Naive thymus-derived CD4-positive, alpha-beta T cell (primary cell): ENCODE data around the gene PDHA2. TPM values are rescaled to one million over a fixed set of nuclear protein-coding genes. Genes with fewer than 3 reads are reported as not detected.

Experiments
- ATAC-seq: fragments of 150-1000 bp; cut with Tn5 transposase; 2 replicates; pipeline ENCODE4 v1.10.0; 2021; ENCODE audit warnings: mild to moderate bottlenecking, moderate library complexity
- CTCF ChIA-PET: fragments of 350-600 bp; sonication (Branson Sonifier 250); formaldehyde crosslinking; loops from one replicate; lab custom pipeline; 2021; ENCODE audit warnings: antibody characterized with exemption; lab: Charles Lee
- POLR2A ChIA-PET: fragments of 350-600 bp; sonication (Branson Sonifier 250); formaldehyde crosslinking; loops from one replicate; lab custom pipeline; 2021; ENCODE audit warnings: antibody characterized with exemption, inconsistent platforms; lab: Charles Lee
- DNase-seq, 9 donors: peaks; one replicate each; pipeline versions ENCODE4 v3.0.0 to v3.0.0-alpha.2; 2020 to 2022; ENCODE audit warnings: mixed read lengths in 1 of 9
- H3K27ac ChIP-seq: one replicate; pipeline ENCODE4 v1.7.0; 2013; ENCODE audit warnings: mild to moderate bottlenecking, low read depth, low read length, moderate library complexity
- H3K27me3 ChIP-seq, 2 donors: one replicate each; pipeline ENCODE4 v1.7.0; 2013; ENCODE audit warnings: low read length in 2 of 2, mild to moderate bottlenecking in 2 of 2, moderate library complexity in 2 of 2; ENCODE audit not compliant: control insufficient read depth in 2 of 2, insufficient read depth in 2 of 2
- H3K36me3 ChIP-seq, 3 experiments: 1 replicate in 2 of 3; 2 replicates in 1 of 3; pipeline ENCODE4 v1.7.0; 2013; ENCODE audit warnings: low read length in 3 of 3, mild to moderate bottlenecking in 3 of 3, moderate library complexity in 1 of 3; ENCODE audit not compliant: insufficient read depth in 3 of 3, control insufficient read depth in 2 of 3
- H3K4me1 ChIP-seq, 2 donors: one replicate each; pipeline ENCODE4 v1.7.0; 2013; ENCODE audit warnings: low read length in 2 of 2, mild to moderate bottlenecking in 2 of 2, moderate library complexity in 1 of 2; ENCODE audit not compliant: control insufficient read depth in 2 of 2, insufficient read depth in 2 of 2
- H3K4me3 ChIP-seq: 2 replicates; pipeline ENCODE4 v1.7.0; 2013; ENCODE audit warnings: mild to moderate bottlenecking, low read length
- H3K9me3 ChIP-seq, 3 experiments: 1 replicate in 2 of 3; 2 replicates in 1 of 3; pipeline ENCODE4 v1.7.0; 2013; ENCODE audit warnings: low read length in 3 of 3; ENCODE audit not compliant: control insufficient read depth in 2 of 3
- H3K27ac Mint-ChIP-seq, 9 donors: one replicate each; pipeline ENCODE4 v1.8.0; 2020 to 2022; ENCODE audit warnings: mixed read lengths in 9 of 9, mild to moderate bottlenecking in 8 of 9, moderate library complexity in 5 of 9, inconsistent platforms in 2 of 9
- H3K27me3 Mint-ChIP-seq, 5 donors: one replicate each; pipeline ENCODE4 v1.8.0; 2021 to 2022; ENCODE audit warnings: mixed read lengths in 5 of 5, mild to moderate bottlenecking in 1 of 5
- H3K36me3 Mint-ChIP-seq, 5 donors: one replicate each; pipeline ENCODE4 v1.8.0; 2020 to 2022; ENCODE audit warnings: mixed read lengths in 5 of 5, mild to moderate bottlenecking in 3 of 5, inconsistent platforms in 1 of 5
- H3K4me1 Mint-ChIP-seq, 7 donors: one replicate each; pipeline ENCODE4 v1.8.0; 2020 to 2022; ENCODE audit warnings: mixed read lengths in 7 of 7, mild to moderate bottlenecking in 3 of 7, inconsistent platforms in 1 of 7
- H3K4me3 Mint-ChIP-seq, 10 donors: one replicate each; pipeline ENCODE4 v1.8.0; 2020 to 2022; ENCODE audit warnings: mild to moderate bottlenecking in 10 of 10, mixed read lengths in 10 of 10, moderate library complexity in 6 of 10, inconsistent platforms in 2 of 10
- H3K9me3 Mint-ChIP-seq, 11 donors: one replicate each; pipeline ENCODE4 v1.8.0; 2020 to 2022; ENCODE audit warnings: mixed read lengths in 11 of 11, mild to moderate bottlenecking in 4 of 11, inconsistent platforms in 1 of 11, moderate library complexity in 1 of 11
- intact Hi-C, 2 donors: fragments of 100-400 bp; cut with micrococcal nuclease; formaldehyde crosslinking; loops; one replicate each; pipeline ENCODE4 v1.15.1; 2023
- polyA plus RNA-seq, 2 donors: library from polyadenylated mRNA; unstranded; fragments of 300-500 nt; fragmentation: Illumina TruSeq; gene quantifications; one replicate each; pipeline ENCODE4 v1.2.3, GENCODE V29; 2021
- total RNA-seq, 6 experiments: library from RNA in 5 of 6; stranded (reverse) in 5 of 6; gene quantifications; 1 replicate in 5 of 6; 2 replicates in 1 of 6; pipeline ENCODE4 v1.2.3 and lab custom pipeline; 2021 to 2026

The PDHA2 gene
- total RNA-seq (not detected), polyA plus RNA-seq (not detected), total RNA-seq (lab: John Stamatoyannopoulos, UW) (not detected)

GRCh38 chr4:95839891-95840290, at the start of gene PDHA2:
TSS of gene PDHA2 (plus strand) at chr4:95840093. CDS start at chr4:95840151, 58 bp downstream.
- ATAC-seq (no peak), DNase-seq (no peak)
- no peaks in the 10 kb centered on the region for H3K4me1 Mint-ChIP-seq
- no peak within 1 kb of the TSS for H3K4me3 Mint-ChIP-seq
- POLR2A ChIA-PET: no interaction called here
- Histone ChIP-seq H3K4me1 (no peaks in the 10 kb centered on the region), H3K9me3 (no peaks in the 10 kb centered on the region), H3K36me3 (no peaks in the 10 kb centered on the region), H3K4me3 (no peak within 1 kb of the TSS), H3K27me3 (no peaks in the 10 kb centered on the region), H3K27ac (no peak within 1 kb of the TSS)
- CTCF ChIA-PET: no interaction called here
- peaks cover 0 to 7% (median 0%) of the 10 kb centered on the region in 5 donors for H3K27me3 Mint-ChIP-seq
- no peak within 1 kb of the TSS for H3K27ac Mint-ChIP-seq
- no peaks in the 10 kb centered on the region for H3K36me3 Mint-ChIP-seq
- H3K9me3 Mint-ChIP-seq: peaks cover 0 to 7% (median 0%) of the 10 kb centered on the region in 11 donors
- intact Hi-C loops: no loop called here

GRCh38 chr4:95798003-95798402, 41.9 kb upstream of the PDHA2 start:
- peaks cover 0 to 8% (median 2%) of the 10 kb centered on the region in 11 donors for H3K9me3 Mint-ChIP-seq
- CTCF ChIA-PET: no interaction called here
- intact Hi-C loops: no loop called here
- H3K27me3 ChIP-seq: no peaks in the 10 kb centered on the region
- no peaks in the 10 kb centered on the region for H3K4me1 ChIP-seq
- H3K36me3 ChIP-seq: no peaks in the 10 kb centered on the region
- POLR2A ChIA-PET: no interaction called here
- no peaks in the 10 kb centered on the region for H3K4me1 Mint-ChIP-seq
- H3K4me3 ChIP-seq: no peak overlapping the region
- DNase-seq (no peak), ATAC-seq (no peak)
- no peak overlapping the region for H3K27ac ChIP-seq
- H3K36me3 Mint-ChIP-seq: no peaks in the 10 kb centered on the region
- H3K27ac Mint-ChIP-seq: no peak overlapping the region
- no peak overlapping the region for H3K4me3 Mint-ChIP-seq
- H3K27me3 Mint-ChIP-seq: no peaks in the 10 kb centered on the region
- H3K9me3 ChIP-seq: no peaks in the 10 kb centered on the region

GRCh38 chr4:95798727-95799126, 41.2 kb upstream of the PDHA2 start:
- Histone ChIP-seq H3K27me3 (no peaks in the 10 kb centered on the region), H3K9me3 (no peaks in the 10 kb centered on the region), H3K4me1 (no peaks in the 10 kb centered on the region), H3K36me3 (no peaks in the 10 kb centered on the region), H3K4me3 (no peak overlapping the region), H3K27ac (no peak overlapping the region)
- intact Hi-C loops: no loop called here
- ChIA-PET POLR2A (no interaction called here), CTCF (no interaction called here)
- DNase-seq (no peak), ATAC-seq (no peak)
- Mint-ChIP-seq H3K4me1 (no peaks in the 10 kb centered on the region), H3K4me3 (no peak overlapping the region), H3K36me3 (no peaks in the 10 kb centered on the region), H3K9me3 (peaks cover 0 to 8% (median 2%) of the 10 kb centered on the region in 11 donors), H3K27ac (no peak overlapping the region), H3K27me3 (no peaks in the 10 kb centered on the region)

GRCh38 chr4:95821867-95822266, 18.0 kb upstream of the PDHA2 start:
- ChIA-PET CTCF (no interaction called here), POLR2A (no interaction called here)
- DNase-seq (no peak), ATAC-seq (no peak)
- H3K27me3 ChIP-seq: no peaks in the 10 kb centered on the region
- H3K4me1 ChIP-seq: no peaks in the 10 kb centered on the region
- intact Hi-C loops: no loop called here
- H3K36me3 ChIP-seq: no peaks in the 10 kb centered on the region
- no peak overlapping the region for H3K27ac ChIP-seq
- no peaks in the 10 kb centered on the region for H3K9me3 ChIP-seq
- Mint-ChIP-seq H3K9me3 (peaks cover 0 to 5% (median 0%) of the 10 kb centered on the region in 11 donors), H3K4me1 (no peaks in the 10 kb centered on the region), H3K4me3 (no peak overlapping the region), H3K27ac (no peak overlapping the region), H3K27me3 (no peaks in the 10 kb centered on the region), H3K36me3 (no peaks in the 10 kb centered on the region)
- H3K4me3 ChIP-seq: no peak overlapping the region

- no peak overlapping the region for H3K4me3 ChIP-seq
- H3K4me3 Mint-ChIP-seq: no peak overlapping the region
- ATAC-seq (no peak), DNase-seq (no peak)
- intact Hi-C loops: no loop called here
- H3K36me3 Mint-ChIP-seq: no peaks in the 10 kb centered on the region
- H3K4me1 Mint-ChIP-seq: no peaks in the 10 kb centered on the region
- no peaks in the 10 kb centered on the region for H3K9me3 ChIP-seq
- ChIA-PET POLR2A (no interaction called here), CTCF (no interaction called here)
- H3K27ac ChIP-seq: no peak overlapping the region
- no peak overlapping the region for H3K27ac Mint-ChIP-seq
- no peaks in the 10 kb centered on the region for H3K27me3 ChIP-seq
- no peaks in the 10 kb centered on the region for H3K27me3 Mint-ChIP-seq
- peaks cover 0 to 6% (median 0%) of the 10 kb centered on the region in 11 donors for H3K9me3 Mint-ChIP-seq
- no peaks in the 10 kb centered on the region for H3K36me3 ChIP-seq
- no peaks in the 10 kb centered on the region for H3K4me1 ChIP-seq
Observed at GRCh38 chr4:95825546-95825945, 14.3 kb upstream of the PDHA2 start.

GRCh38 chr4:95830651-95831050, 9.2 kb upstream of the PDHA2 start:
- Mint-ChIP-seq H3K27ac (no peak overlapping the region), H3K4me3 (no peak overlapping the region), H3K36me3 (no peaks in the 10 kb centered on the region), H3K27me3 (no peaks in the 10 kb centered on the region), H3K9me3 (peaks cover 0 to 6% (median 0%) of the 10 kb centered on the region in 11 donors), H3K4me1 (no peaks in the 10 kb centered on the region)
- Histone ChIP-seq H3K4me1 (no peaks in the 10 kb centered on the region), H3K4me3 (no peak overlapping the region), H3K9me3 (no peaks in the 10 kb centered on the region), H3K27me3 (no peaks in the 10 kb centered on the region), H3K36me3 (no peaks in the 10 kb centered on the region), H3K27ac (no peak overlapping the region)
- DNase-seq: no peak
- ChIA-PET CTCF (no interaction called here), POLR2A (no interaction called here)
- peak; percentile 24 for ATAC-seq
- intact Hi-C loops: no loop called here

- ChIA-PET POLR2A (no interaction called here), CTCF (no interaction called here)
- H3K27ac Mint-ChIP-seq: no peak overlapping the region
- no peaks in the 10 kb centered on the region for H3K4me1 Mint-ChIP-seq
- DNase-seq: no peak
- H3K9me3 Mint-ChIP-seq: peaks cover 0 to 6% (median 0%) of the 10 kb centered on the region in 11 donors
- H3K9me3 ChIP-seq: no peaks in the 10 kb centered on the region
- H3K36me3 Mint-ChIP-seq: no peaks in the 10 kb centered on the region
- H3K4me3 Mint-ChIP-seq: no peak overlapping the region
- no peaks in the 10 kb centered on the region for H3K27me3 ChIP-seq
- H3K36me3 ChIP-seq: no peaks in the 10 kb centered on the region
- ATAC-seq: peak; percentile 49
- no peak overlapping the region for H3K4me3 ChIP-seq
- H3K4me1 ChIP-seq: no peaks in the 10 kb centered on the region
- intact Hi-C loops: no loop called here
- no peaks in the 10 kb centered on the region for H3K27me3 Mint-ChIP-seq
- no peak overlapping the region for H3K27ac ChIP-seq
Observed at GRCh38 chr4:95831166-95831565, 8.7 kb upstream of the PDHA2 start.
